ENCODE measurements around the gene DUSP3.

The DUSP3 gene

GRCh38 chr17:43778337-43779144 lies at the start of gene DUSP3:
Gene DUSP3, minus strand, starts transcription at chr17:43778977. Its CDS starts 53 bp downstream, at chr17:43778924.
- DNase-seq (ENCODE audit: low spot score), result peak; percentile 94

- DNase-seq (ENCODE audit: low spot score), result no peak
Measured at GRCh38 chr17:43827596-43827995, 48.8 kb upstream of the DUSP3 start.

GRCh38 chr17:43826206-43826605 lies 47.4 kb upstream of the DUSP3 start:
- no peak for DNase-seq (ENCODE audit: low spot score)

GRCh38 chr17:43825567-43825966 lies 46.8 kb upstream of the DUSP3 start:
- DNase-seq (ENCODE audit: low spot score), result no peak

GRCh38 chr17:43823350-43824084 lies 44.7 kb upstream of the DUSP3 start:
- DNase-seq (ENCODE audit: low spot score), result no peak

- no peak for DNase-seq (ENCODE audit: low spot score)
Measured at GRCh38 chr17:43822570-43823190, 43.9 kb upstream of the DUSP3 start.

GRCh38 chr17:43820759-43821158 lies 42.0 kb upstream of the DUSP3 start:
- no peak for DNase-seq (ENCODE audit: low spot score)

- no peak for DNase-seq (ENCODE audit: low spot score)
Measured at GRCh38 chr17:43818966-43819365, 40.2 kb upstream of the DUSP3 start.

GRCh38 chr17:43817826-43818225 lies 39.0 kb upstream of the DUSP3 start:
- no peak for DNase-seq (ENCODE audit: low spot score)

GRCh38 chr17:43816336-43817320 lies 37.9 kb upstream of the DUSP3 start:
- DNase-seq (ENCODE audit: low spot score), result no peak

- DNase-seq (ENCODE audit: low spot score), result no peak
Measured at GRCh38 chr17:43814714-43815113, 35.9 kb upstream of the DUSP3 start.

GRCh38 chr17:43814026-43814425 lies 35.2 kb upstream of the DUSP3 start:
- DNase-seq (ENCODE audit: low spot score), result no peak

GRCh38 chr17:43813386-43813785 lies 34.6 kb upstream of the DUSP3 start:
- no peak for DNase-seq (ENCODE audit: low spot score)

- no peak for DNase-seq (ENCODE audit: low spot score)
Measured at GRCh38 chr17:43812396-43813265, 33.9 kb upstream of the DUSP3 start.

- DNase-seq (ENCODE audit: low spot score), result no peak
Measured at GRCh38 chr17:43810823-43811222, 32.0 kb upstream of the DUSP3 start.

- DNase-seq (ENCODE audit: low spot score), result no peak
Measured at GRCh38 chr17:43810226-43810715, 31.5 kb upstream of the DUSP3 start.

- DNase-seq (ENCODE audit: low spot score), result no peak
Measured at GRCh38 chr17:43809121-43809520, 30.3 kb upstream of the DUSP3 start.

- no peak for DNase-seq (ENCODE audit: low spot score)
Measured at GRCh38 chr17:43808076-43808475, 29.3 kb upstream of the DUSP3 start.

GRCh38 chr17:43805117-43805516 lies 26.3 kb upstream of the DUSP3 start:
- no peak for DNase-seq (ENCODE audit: low spot score)

GRCh38 chr17:43803758-43804157 lies 25.0 kb upstream of the DUSP3 start:
- no peak for DNase-seq (ENCODE audit: low spot score)

- no peak for DNase-seq (ENCODE audit: low spot score)
Measured at GRCh38 chr17:43801844-43802243, 23.1 kb upstream of the DUSP3 start.

All from left forelimb (tissue), 1 donor.